DMS 273 (cell line): Measurements from ENCODE around the gene PTPRT.
A peak's percentile ranks its signal among the peaks of the same experiment; 100 is the strongest.

Source experiments
- DNase-seq: peaks from one replicate; lab custom pipeline; 2025; ENCODE audit not compliant: unreplicated experiment; lab: John Stamatoyannopoulos, UW

Gene PTPRT

DNA sequence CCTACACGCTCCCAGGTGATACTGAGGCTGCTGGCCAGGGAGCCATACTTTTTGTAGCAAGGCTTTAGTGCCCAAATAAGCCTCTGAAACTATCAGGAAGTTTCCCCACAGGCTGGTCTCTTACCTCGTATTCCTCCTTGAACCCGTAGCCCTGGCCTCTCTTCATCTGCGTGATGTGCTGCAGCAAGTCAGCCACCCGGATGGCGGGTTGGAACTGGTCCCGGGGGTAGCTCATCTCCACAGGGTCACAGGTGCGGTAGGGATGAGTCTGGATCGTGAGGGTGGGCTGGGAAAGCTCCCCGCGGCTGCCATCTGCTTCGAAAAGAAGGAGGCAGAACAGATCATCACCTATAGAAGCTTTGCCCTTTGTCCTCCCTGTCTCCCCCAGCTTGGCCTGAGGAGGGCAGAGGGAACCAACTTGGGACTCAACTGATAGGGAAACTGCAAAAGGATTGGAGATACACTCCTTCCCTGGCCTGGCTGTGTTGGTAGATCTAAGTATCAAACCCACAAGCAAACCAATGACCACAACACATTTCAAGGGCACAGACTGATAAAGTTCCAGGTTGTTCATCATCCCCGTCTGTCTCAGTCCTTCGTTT lies 1028.4 kb downstream of the PTPRT start:
- peak; percentile 12 for DNase-seq

GRCh38 chr20:42159808-42160207 lies 1029.9 kb downstream of the PTPRT start:
- no peak for DNase-seq

DNA sequence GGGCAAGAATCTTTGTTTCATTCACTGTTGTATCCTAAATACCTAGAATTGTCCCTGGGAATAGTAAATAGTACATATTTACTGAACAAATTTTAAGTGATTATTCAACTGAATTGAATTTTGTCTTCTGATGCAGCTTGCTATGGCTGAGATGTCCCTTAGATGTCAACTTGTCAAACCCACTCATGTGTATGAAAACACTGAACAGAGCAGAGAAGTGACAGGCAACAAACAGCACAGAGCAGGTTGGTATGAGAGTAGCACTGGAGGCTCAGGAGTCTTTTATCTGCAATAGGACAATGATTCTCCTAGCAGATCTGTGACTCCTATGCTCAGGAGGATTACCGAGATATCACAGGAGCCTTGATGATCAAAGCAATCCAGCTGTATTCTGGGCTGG lies 1031.4 kb downstream of the PTPRT start:
- no peak for DNase-seq

- DNase-seq, result no peak
Observed at GRCh38 chr20:42155586-42155985, 1034.1 kb downstream of the PTPRT start.

DNA sequence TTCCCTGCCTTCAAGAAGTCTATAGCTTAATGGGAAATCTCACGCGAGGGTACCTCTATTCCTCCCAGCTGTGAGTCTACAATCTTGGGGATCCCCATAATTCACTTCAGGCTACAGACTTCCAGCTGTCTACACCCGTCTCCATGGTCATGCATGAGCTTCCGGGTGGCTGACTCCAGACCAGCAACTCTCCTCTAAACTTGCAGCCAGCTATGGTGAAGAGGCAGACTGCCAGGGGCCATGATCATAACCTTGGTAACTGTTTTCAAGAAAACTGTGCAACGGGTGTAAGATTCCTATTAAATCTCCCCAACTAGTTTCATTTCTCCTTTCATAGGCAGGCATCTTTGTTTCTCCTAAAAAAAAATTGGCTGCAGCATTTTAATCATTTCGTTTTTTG lies 1037.1 kb downstream of the PTPRT start:
- DNase-seq, result no peak

DNA sequence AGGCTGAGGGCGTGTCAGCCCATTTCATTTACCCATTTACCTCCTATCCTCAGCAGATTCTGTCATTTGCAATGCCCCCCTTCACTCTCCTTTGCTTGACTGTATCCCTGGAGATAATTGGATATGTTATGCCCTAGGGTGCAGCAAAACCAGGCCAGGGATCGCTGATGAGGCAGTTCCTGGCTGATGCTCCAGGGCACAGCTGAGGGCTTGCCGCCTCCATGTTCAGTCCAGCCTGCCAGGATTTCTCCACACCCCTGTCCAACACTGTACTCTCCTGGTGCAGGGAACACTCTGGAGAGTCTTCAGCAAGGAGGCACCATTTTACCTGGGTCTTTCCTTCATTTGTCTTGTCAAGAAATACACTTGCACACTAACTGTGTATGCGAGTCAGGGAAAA lies 1039.5 kb downstream of the PTPRT start:
- peak; percentile 15 for DNase-seq

DNA sequence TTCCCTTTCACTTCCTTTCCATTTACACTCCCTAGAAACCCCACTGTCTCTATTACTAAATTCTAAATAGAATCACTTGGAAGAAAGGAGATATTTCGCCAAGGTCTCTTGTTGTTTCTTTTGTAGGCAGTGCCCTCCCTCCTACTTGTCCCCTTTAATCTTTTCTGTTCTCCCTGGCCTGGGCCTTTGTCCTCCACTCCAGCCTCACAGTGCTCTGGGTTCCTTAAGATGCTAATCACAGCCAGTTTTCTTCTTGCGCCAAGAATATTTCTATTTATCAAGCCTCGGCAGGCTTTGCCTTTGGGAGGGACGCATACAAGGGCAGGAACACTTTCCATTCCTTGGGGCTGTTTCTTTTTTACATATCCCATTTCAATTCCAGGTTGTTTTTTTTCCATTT lies 1051.0 kb downstream of the PTPRT start:
- no peak for DNase-seq

DNA sequence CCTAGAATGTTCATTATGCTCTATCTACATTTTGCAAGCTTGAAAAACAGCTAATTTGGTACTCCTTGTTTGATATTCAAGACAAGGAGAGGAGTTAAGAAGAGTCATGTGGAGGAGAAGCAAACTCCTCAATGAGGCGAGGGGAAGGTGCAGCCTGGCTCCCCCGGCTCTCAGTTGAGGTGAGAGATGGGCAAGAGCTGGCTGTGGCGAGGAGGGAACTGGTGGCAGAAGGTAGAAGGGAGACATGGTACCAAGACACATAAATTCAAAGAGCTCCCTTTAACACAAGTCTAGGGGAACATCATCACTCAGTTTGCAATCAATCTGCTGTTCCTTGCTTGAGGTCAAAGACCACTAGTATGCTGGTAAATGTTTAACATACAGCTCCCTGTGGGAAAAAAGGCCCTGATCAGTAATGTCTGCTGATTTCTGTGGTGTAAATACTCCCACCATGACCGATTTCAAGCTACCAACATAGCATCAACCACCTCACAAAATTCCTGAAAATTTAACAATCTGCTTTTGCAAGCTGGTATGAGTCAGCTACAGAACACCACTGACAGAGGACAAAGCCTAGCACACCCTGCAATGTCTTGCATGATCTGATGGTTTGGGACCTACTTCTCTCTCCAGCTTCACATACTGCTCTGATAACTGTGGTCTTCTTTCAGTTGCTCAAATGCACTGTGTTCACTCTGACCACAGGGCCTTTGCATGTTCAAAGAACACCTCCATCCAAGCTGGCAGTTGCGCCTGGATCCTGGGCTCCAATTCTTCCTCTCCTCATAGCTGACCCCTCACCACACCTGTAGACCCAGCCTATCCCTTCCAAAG lies 1055.2 kb downstream of the PTPRT start:
- DNase-seq, result no peak

DNA sequence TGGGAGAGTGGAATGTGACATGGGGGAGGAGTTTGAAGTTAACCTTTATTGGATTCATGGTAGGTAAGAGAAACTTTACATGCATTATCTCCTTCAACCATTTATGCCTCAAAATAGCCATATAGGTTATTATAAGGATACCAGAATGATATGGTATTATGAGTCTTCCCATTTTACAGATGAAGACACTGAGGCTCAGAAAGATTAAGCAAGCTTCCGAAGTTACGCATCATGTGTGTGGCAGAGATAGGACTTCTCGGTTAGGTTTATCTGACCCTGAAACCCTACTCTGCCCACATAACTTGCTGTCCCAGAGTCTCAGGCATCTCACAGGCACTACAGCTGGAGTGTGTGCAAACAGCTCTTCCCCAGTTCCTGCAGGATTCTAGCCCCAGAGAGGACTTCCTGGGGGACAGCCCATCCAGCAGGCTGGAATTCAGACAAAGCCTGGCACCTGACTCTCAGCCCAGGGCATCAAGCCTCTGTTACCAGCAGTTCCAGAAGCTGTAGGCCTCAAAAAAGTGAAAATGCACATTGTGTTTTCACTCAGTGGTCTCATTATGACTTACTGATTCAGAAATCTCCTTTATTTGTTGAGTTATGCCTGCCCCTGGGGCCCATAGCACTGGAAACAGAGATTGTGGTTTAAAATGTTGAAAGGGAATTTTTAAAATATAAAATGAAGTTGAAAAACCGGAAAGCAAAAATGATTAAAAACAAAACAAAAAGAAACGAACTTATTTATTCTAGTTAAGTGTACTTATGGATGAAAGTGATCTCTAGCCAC lies 1058.7 kb downstream of the PTPRT start:
- no peak for DNase-seq

DNA sequence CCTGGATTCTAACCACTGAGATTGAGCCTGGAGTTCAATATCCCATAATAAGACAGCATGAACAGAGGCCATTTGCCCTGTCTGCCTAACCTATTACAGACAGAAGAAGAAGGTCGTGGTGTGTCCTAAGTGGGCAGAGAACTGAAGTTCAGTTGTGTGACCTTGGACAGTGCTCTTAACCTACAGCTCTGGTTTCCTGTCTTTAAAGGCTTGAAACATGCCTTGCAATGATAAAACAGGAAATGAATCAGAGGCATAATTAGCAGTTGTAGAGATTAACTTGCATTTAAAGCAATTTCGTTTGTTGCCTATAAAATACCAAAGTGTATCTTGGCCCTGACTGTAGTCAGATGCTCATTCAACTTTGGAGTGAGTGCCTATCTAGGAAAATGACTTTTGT lies 1064.3 kb downstream of the PTPRT start:
- DNase-seq, result no peak

DNA sequence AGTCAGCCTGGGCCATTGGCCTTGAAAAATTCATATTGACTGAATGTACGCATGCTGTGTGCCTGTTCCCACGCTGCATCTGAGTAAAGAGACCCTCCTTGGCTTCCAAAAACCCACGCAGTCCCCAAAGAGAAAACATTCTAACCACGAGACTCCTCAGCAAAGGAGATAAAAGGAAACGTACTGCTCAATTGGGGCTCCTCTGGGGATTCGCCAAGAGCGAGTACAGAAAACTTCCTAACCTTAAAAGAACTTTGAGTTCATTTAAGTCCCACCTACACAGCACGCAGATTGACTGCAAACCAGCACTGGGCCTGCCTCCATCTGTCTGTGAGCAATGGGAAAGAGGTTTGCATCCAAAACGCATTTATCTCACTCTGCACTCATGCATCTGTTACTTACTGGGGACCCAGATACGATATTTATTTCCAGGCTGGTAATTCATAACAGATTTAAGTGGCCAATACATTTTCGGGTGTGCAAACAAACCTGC lies 1065.7 kb downstream of the PTPRT start:
- DNase-seq, result peak; percentile 9

- no peak for DNase-seq
Observed at GRCh38 chr20:42118409-42119125, 1071.1 kb downstream of the PTPRT start.

DNA sequence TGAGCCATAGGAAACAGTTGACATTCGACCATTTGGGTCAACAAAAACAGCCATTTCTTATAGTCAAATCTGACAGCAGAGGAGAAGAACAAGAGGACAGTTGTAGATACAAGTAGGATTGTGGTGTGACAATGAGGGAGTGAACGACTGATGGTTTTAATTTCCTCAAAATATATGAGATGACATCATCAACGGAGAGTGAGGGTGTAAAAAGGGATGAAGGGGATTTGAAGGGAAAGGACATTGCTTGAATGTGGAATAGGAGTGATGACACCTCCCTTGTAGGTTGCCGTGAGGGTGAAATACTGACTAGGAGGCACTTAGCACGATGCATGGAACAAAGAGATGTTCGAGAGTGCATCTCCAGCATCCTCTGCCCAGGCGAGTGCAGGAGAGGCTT lies 1071.7 kb downstream of the PTPRT start:
- no peak for DNase-seq

GRCh38 chr20:42113236-42113635 lies 1076.5 kb downstream of the PTPRT start:
- no peak for DNase-seq

DNA sequence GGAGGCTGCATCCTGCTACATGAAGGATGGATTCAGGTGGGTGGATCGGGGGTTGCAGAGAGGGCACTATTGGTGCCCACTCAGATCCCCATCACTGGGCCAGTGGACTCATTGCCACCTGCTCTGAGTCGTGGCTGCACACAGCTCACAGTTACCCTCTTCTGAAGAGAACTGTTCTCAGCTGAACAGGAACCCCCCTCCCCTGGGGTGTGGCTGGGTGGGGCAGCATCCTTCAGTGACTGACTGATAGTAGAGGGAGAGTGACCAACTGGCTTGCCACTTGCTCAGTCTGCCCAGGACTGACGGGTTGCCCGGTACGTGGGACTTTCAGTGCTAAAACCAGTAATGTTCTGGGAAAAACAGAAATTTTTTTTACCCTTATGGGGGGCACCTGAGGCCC lies 1077.5 kb downstream of the PTPRT start:
- DNase-seq, result no peak

GRCh38 chr20:42111349-42111748 lies 1078.4 kb downstream of the PTPRT start:
- DNase-seq, result no peak

DNA sequence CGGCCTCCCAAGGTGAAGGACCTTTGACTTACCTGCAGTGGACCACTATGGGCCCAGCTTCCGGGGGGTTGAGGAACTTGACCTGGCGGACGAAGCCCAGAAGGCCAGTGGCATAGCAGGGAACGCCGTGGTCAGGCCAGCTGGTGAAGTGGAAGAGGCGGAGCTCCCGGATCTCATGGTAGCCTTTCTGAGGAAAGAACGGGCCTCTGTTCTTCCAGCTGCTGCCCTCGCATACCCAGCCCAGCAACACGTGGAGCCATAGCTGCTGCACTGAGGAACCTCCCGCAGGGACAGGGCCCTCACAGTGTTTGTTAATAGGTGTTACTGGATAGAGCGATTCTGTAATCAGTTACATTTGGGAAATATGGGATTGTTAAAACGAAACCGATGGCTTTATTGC lies 1079.4 kb downstream of the PTPRT start:
- no peak for DNase-seq

DNA sequence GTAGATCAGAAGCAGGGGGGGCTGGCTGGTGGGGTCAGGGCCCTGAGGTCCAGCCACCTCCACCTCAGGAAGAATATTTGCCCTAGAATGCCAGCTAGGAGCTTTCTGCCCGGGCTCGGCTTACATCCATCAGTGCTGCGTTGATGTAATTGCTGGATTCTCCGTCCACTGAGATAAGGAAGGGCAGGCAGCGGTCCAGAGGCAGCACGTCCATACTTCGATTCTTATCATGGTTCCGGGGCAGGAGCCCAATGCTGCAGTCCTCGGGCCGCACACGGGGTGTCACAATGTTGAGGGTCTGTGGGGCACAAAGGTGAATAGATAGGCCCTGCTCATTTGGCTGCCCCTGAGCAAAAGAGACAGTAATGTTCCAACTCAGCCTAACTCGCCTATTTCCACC lies 1087.7 kb downstream of the PTPRT start:
- no peak for DNase-seq

- no peak for DNase-seq
Observed at GRCh38 chr20:42100137-42100704, 1089.5 kb downstream of the PTPRT start.

- DNase-seq, result no peak
Observed at GRCh38 chr20:42099101-42099500, 1090.6 kb downstream of the PTPRT start.

GRCh38 chr20:42098418-42098817 lies 1091.3 kb downstream of the PTPRT start:
- DNase-seq, result no peak
